Measurements from ENCODE around the gene AKR1C2.

GRCh38 chr10:5034588-5034987 lies 30.9 kb upstream of the AKR1C2 start:
- TF ChIP-seq CTCF (IDR thresholded peaks at IDR 0.05; ENCODE audit: low read depth, low read length, poor library complexity, severe bottlenecking) (no peak), EZH2phosphoT487 (IDR thresholded peaks at IDR 0.05; ENCODE audit: borderline replicate concordance, low read length) (no peak)

Data from DOHH2 (cell line).